MM.1S (cell line): Measurements from ENCODE around the gene FGD4.

Experiments
- CTCF ChIP-seq: fragments of 300-600 bp; sonication (generic); IDR thresholded peaks from 2 replicates; pipeline ENCODE4 v1.5.1; 2016; ENCODE audit warnings: antibody characterized with exemption, low read length, mixed read lengths
- EZH2 ChIP-seq: fragments of 300-600 bp; sonication (generic); optimal IDR thresholded peaks from 2 replicates; pipeline ENCODE3; 2017; ENCODE audit warnings: low read depth, mild to moderate bottlenecking, antibody characterized with exemption, low read length, mixed read lengths

DNA sequence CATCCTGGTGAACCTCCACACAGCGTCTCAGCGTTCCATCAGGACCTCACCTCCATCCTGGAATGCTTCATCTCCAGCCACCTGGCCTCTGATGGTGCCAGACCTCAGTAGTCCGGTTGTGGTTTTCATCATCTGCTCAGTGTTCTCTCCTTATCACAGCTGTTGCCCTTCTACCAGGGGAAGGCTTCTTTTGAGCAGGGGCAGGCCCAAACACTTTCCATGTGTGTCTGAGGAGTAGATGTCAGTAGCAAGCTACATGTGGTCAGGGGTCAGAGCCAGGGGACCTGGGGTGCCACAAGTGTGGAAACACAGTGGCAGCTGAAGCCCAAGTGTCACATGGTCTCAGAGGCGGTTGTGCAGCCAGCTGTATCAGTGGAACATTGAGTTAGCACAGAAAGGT, 30.2 kb upstream of the FGD4 start:
- TF ChIP-seq CTCF (no peak), EZH2 (no peak)
